Measurements from ENCODE around the gene PLXNA3. TPM values are rescaled to one million over a fixed set of nuclear protein-coding genes. Genes with fewer than 3 reads are reported as not detected.
A peak's percentile ranks its signal among the peaks of the same experiment; 100 is the strongest.

The PLXNA3 gene
- total RNA-seq, 1 experiment from 2014 or later = 36.3 TPM

GRCh38 chrX:154490414-154491083 is 32.5 kb downstream of the PLXNA3 start, which contains the start of gene SLC10A3:
TSS of gene SLC10A3 (minus strand) at chrX:154490629. CDS start at chrX:154488940, 1,689 bp downstream.
- Histone ChIP-seq H3K23me2 (ENCODE audit: insufficient read length, low read depth, low read length, poor library complexity, severe bottlenecking) (no peaks in the 10 kb centered on the region), H3K14ac (ENCODE audit: insufficient read depth, low read length) (no peak within 1 kb of the TSS), H3K9me3 (ENCODE audit: control insufficient read depth, low read depth, low read length) (peaks cover 27% of the 10 kb centered on the region), H2BK12ac (ENCODE audit: insufficient read length, low read depth, low read length) (no peak within 1 kb of the TSS), H3K27ac (ENCODE audit: insufficient read length, low read depth, low read length) (no peak within 1 kb of the TSS), H4K5ac (ENCODE audit: insufficient read length, low read depth, low read length) (no peak within 1 kb of the TSS), H2BK120ac (ENCODE audit: low read depth, low read length, poor library complexity, severe bottlenecking) (no peak within 1 kb of the TSS), H2BK5ac (ENCODE audit: insufficient read length, low read length) (no peak within 1 kb of the TSS), H3K56ac (ENCODE audit: insufficient read length, low read depth, low read length) (no peak within 1 kb of the TSS), H2BK15ac (ENCODE audit: low read depth, low read length) (no peak within 1 kb of the TSS), H4K91ac (ENCODE audit: insufficient read length, low read depth, low read length) (no peak within 1 kb of the TSS), H3K79me1 (ENCODE audit: insufficient read depth, low read depth, low read length, poor library complexity, severe bottlenecking) (no peaks in the 10 kb centered on the region), H3K4ac (ENCODE audit: low read depth, low read length) (no peak within 1 kb of the TSS), H3K4me1 (ENCODE audit: insufficient read depth, low read length) (no peaks in the 10 kb centered on the region), H3K9ac (ENCODE audit: extremely low read depth, insufficient read length, low read length) (no peak within 1 kb of the TSS), H3K23ac (ENCODE audit: insufficient read length, low read depth, low read length) (no peak within 1 kb of the TSS), H4K8ac (replicated peaks; ENCODE audit: insufficient read length, low read depth, low read length) (no peak within 1 kb of the TSS), H3K79me2 (ENCODE audit: insufficient read depth, low read length) (no peaks in the 10 kb centered on the region), H3T11ph (ENCODE audit: low read length) (no peak within 1 kb of the TSS), H4K20me1 (ENCODE audit: control insufficient read depth, insufficient read depth, insufficient read length) (no peaks in the 10 kb centered on the region), H2BK20ac (ENCODE audit: low read depth, low read length, poor library complexity, severe bottlenecking) (no peak within 1 kb of the TSS), H2AFZ (ENCODE audit: low read length) (no peak within 1 kb of the TSS), H3K27me3 (ENCODE audit: insufficient read depth, low read length) (no peaks in the 10 kb centered on the region), H3K4me2 (ENCODE audit: insufficient read depth, insufficient read length, low read length) (peak within 1 kb of the TSS; percentile 33), H2AK5ac (ENCODE audit: insufficient read length, low read length) (no peak within 1 kb of the TSS), H3K18ac (ENCODE audit: insufficient read length, low read depth, low read length) (no peak within 1 kb of the TSS)
- Mint-ChIP-seq H3K4me1 (peaks cover 3 to 9% of the 10 kb centered on the region in 2 experiments; a peak in 3 of 4 replicates), H3K27ac (peak within 1 kb of the TSS; percentile 79 to 96 (median 95); a peak in 5 of 7 replicates), H3K4me3 (peak within 1 kb of the TSS; percentile 74 to 86), H3K36me3 (ENCODE audit: insufficient read depth in 1 of 3, low read depth in 3 of 3) (peaks cover 3 to 14% (median 13%) of the 10 kb centered on the region in 3 experiments; a peak in 6 of 7 replicates), H3K27me3 (ENCODE audit: low read depth) (peaks cover 5% of the 10 kb centered on the region; the same call in 1 of the 2 replicates), H3K9me3 (peaks cover 53 to 70% of the 10 kb centered on the region in 2 experiments)
- no CpG with 5 or more reads among the region's 71 CpGs for WGBS (ENCODE audit: extremely low coverage, insufficient read length, low lambda C conversion rate)
- DNase-seq = peak; percentile 97
- TF ChIP-seq CTCF (conservative IDR thresholded peaks at IDR 0.05) = no peak
